Natural killer cell (primary cell): ENCODE data around the gene CKB. TPM values are rescaled to one million over a fixed set of nuclear protein-coding genes. Genes with fewer than 3 reads are reported as not detected.
A peak's percentile ranks its signal among the peaks of the same experiment; 100 is the strongest.

Source experiments
- ATAC-seq, 3 donors: fragments of 150-1000 bp in 2 of 3; fragments of 200-7000 bp in 1 of 3; cut with Tn5 transposase; 1 replicate in 1 of 3; 2 replicates in 2 of 3; pipeline ENCODE4 v1.10.0; 2021; ENCODE audit warnings: mild to moderate bottlenecking in 2 of 3, moderate library complexity in 2 of 3
- DNase-seq, 2 donors: peaks; one replicate each; pipeline versions ENCODE4 v3.0.0 to v3.0.0-alpha.2; 2013 to 2021; ENCODE audit warnings: mixed read lengths in 1 of 2
- H3K27ac ChIP-seq: one replicate; pipeline ENCODE4 v1.5.1; 2013; ENCODE audit warnings: mild to moderate bottlenecking, low read length
- H3K27me3 ChIP-seq: one replicate; pipeline ENCODE4 v1.6.1; 2013; ENCODE audit warnings: low read length; ENCODE audit not compliant: control insufficient read depth, insufficient read depth
- H3K36me3 ChIP-seq: one replicate; pipeline ENCODE4 v1.6.1; 2013; ENCODE audit warnings: low read length; ENCODE audit not compliant: control insufficient read depth, insufficient read depth
- H3K4me1 ChIP-seq: one replicate; pipeline ENCODE4 v1.6.1; 2013; ENCODE audit warnings: low read length; ENCODE audit not compliant: control insufficient read depth, insufficient read depth
- H3K4me3 ChIP-seq: one replicate; pipeline ENCODE4 v1.5.1; 2013; ENCODE audit warnings: low read length
- H3K9me3 ChIP-seq: one replicate; pipeline ENCODE4 v1.6.1; 2013; ENCODE audit warnings: low read length; ENCODE audit not compliant: control insufficient read depth, insufficient read depth
- H3K27ac Mint-ChIP-seq, 2 donors: one replicate each; pipeline ENCODE4 v1.8.0; 2022; ENCODE audit warnings: mild to moderate bottlenecking in 2 of 2, mixed read lengths in 2 of 2, moderate library complexity in 1 of 2
- H3K27me3 Mint-ChIP-seq, 2 donors: one replicate each; pipeline ENCODE4 v1.8.0; 2022; ENCODE audit warnings: low read depth in 2 of 2, mixed read lengths in 2 of 2
- H3K36me3 Mint-ChIP-seq: one replicate; pipeline ENCODE4 v1.8.0; 2022; ENCODE audit warnings: mixed read lengths
- H3K4me1 Mint-ChIP-seq, 2 donors: one replicate each; pipeline ENCODE4 v1.8.0; 2022; ENCODE audit warnings: mixed read lengths in 2 of 2
- H3K4me3 Mint-ChIP-seq: one replicate; pipeline ENCODE4 v1.8.0; 2022; ENCODE audit warnings: mild to moderate bottlenecking, moderate library complexity, mixed read lengths
- H3K9me3 Mint-ChIP-seq, 2 donors: one replicate each; pipeline ENCODE4 v1.8.0; 2022; ENCODE audit warnings: mixed read lengths in 2 of 2
- WGBS: methylation state at CpG from one replicate; pipeline ENCODE4 v1.1.7; 2013; ENCODE audit warnings: missing lambda C conversion rate; ENCODE audit not compliant: insufficient coverage; 5-methylcytosine and 5-hydroxymethylcytosine counted together
- intact Hi-C: fragments of 100-400 bp; cut with micrococcal nuclease; formaldehyde crosslinking; loops from one replicate; pipeline ENCODE4 v1.14.2; 2022
- total RNA-seq, 4 donors: library from RNA; stranded (reverse); fragments of 120-200 nt in 1 of 4; gene quantifications; one replicate each; pipeline versions ENCODE4 v1.2.3 to v1.2.4, GENCODE V29; 2013 to 2022
- TF ChIP-seq, protein P1 (sequence below): fragments of 200-600 bp; IDR thresholded peaks from one replicate; pipeline ENCODE4 v1.8.0; 2022; ENCODE audit warnings: antibody characterized with exemption

Gene CKB
- total RNA-seq, 3 donors from 2014 or later (not counting 1 experiment from before 2014, with no cell fraction given) = 4.0 to 37.4 (median 9.0) TPM

DNA sequence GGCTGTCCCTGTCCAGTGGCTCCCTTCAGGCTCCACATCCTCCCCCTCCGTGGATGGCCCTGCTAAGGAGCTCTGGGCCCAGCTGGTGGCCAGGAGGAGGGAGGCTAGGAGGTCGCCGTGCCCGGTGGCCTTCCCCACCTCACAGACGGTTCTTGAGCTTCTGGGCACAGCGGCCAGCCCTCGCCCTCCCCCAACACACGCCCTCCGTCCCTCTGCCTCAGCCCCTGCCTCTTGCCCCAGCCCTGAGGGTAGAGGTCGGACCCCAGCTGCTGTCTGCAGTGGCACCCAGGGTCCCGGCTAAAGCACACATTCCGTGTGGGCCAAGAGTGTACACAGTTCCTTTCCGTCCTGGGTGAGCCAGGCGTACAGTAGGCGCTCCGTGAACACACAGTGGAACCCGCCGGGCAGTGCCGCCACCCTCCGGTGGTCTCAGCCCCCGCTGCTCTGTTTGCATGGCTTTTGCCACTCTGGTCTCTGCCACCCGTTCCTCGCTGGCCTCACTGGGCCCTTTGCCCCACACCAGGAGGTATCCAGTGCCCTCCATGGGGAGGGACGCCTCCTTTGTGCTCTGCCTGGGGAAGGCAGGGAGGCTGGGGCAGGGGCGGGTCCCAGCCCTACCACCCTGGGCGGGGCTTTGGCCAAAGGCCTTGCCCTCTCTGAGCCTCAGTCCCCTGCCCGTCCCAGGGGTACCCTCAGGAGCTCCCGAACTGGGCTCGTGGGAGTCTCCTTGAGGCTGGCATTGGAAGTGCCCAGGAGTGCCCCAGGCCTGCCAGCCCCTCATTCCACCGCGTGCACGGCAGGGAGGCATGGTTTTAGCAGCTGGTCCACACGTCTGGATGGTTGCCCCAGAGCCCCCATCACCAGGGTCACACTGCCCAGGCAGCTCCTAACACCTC is 19.3 kb upstream of the CKB start:
- Mint-ChIP-seq H3K9me3 (no peaks in the 10 kb centered on the region), H3K27ac (no peak overlapping the region), H3K27me3 (peaks cover 0 to 2% of the 10 kb centered on the region in 2 donors), H3K36me3 (no peaks in the 10 kb centered on the region), H3K4me1 (peaks cover 0 to 5% of the 10 kb centered on the region in 2 donors), H3K4me3 (no peak overlapping the region)
- H3K27ac ChIP-seq = no peak overlapping the region
- peaks cover 7% of the 10 kb centered on the region for H3K4me1 ChIP-seq
- 86% methylated on average over 33 of the region's 33 CpGs for WGBS
- H3K4me3 ChIP-seq = no peak overlapping the region
- ATAC-seq (no peak), DNase-seq (no peak)
- TF ChIP-seq, protein P1, sequence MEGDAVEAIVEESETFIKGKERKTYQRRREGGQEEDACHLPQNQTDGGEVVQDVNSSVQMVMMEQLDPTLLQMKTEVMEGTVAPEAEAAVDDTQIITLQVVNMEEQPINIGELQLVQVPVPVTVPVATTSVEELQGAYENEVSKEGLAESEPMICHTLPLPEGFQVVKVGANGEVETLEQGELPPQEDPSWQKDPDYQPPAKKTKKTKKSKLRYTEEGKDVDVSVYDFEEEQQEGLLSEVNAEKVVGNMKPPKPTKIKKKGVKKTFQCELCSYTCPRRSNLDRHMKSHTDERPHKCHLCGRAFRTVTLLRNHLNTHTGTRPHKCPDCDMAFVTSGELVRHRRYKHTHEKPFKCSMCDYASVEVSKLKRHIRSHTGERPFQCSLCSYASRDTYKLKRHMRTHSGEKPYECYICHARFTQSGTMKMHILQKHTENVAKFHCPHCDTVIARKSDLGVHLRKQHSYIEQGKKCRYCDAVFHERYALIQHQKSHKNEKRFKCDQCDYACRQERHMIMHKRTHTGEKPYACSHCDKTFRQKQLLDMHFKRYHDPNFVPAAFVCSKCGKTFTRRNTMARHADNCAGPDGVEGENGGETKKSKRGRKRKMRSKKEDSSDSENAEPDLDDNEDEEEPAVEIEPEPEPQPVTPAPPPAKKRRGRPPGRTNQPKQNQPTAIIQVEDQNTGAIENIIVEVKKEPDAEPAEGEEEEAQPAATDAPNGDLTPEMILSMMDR = no peak
- no peaks in the 10 kb centered on the region for H3K36me3 ChIP-seq
- no peaks in the 10 kb centered on the region for H3K9me3 ChIP-seq
- intact Hi-C loops = no loop called here
- H3K27me3 ChIP-seq = no peaks in the 10 kb centered on the region

DNA sequence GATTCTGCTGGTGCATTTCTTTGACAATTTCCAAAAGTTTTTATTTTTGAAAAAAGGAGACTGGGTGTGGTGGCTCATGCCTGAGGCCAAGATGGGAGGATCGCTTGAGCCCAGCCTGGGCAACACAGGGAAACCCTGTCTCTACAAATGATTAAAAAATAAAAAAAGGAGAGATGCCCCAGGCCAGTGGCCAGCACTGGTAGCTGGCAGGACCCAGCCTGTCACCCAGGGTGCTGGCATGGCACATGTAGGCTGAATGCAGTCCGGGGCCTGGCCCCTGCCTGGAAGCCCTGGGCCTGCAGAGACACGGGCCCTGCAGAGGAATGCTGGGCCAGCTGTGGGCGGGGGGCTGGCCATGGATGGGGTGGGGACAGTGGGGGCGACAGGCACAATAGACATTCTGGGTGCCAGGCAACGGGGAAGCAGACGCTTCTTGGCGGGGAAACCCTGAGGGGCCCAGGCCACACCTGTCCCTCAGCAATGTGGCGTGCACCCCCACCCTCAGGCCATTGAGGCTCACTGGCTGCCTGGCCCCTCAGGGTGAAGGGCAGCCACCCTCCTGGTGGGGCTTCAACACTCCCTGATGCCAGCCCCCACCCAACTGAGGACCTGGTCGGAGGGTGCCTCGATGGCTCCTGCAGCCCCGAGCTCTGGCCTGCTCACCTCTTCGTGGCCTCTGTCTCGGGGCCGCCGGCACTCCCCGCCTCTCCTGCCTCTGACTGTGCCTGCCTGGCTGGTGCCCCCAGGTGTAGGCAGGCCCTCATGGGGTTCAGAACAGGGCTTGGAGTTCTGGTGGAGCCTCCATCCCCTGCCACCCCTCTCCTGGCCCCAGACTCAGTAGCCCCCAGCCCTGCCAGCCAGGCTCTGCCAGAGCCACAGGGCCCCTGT is 18.4 kb upstream of the CKB start:
- intact Hi-C loops = no loop called here
- DNase-seq = no peak
- Histone ChIP-seq H3K4me1 (no peaks in the 10 kb centered on the region), H3K4me3 (no peak overlapping the region), H3K9me3 (no peaks in the 10 kb centered on the region), H3K36me3 (no peaks in the 10 kb centered on the region), H3K27ac (no peak overlapping the region), H3K27me3 (no peaks in the 10 kb centered on the region)
- peaks cover 0 to 5% of the 10 kb centered on the region in 2 donors for H3K4me1 Mint-ChIP-seq
- peaks cover 0 to 2% of the 10 kb centered on the region in 2 donors for H3K27me3 Mint-ChIP-seq
- no peak overlapping the region for H3K27ac Mint-ChIP-seq
- H3K36me3 Mint-ChIP-seq = no peaks in the 10 kb centered on the region
- H3K4me3 Mint-ChIP-seq = no peak overlapping the region
- no peak for ATAC-seq
- WGBS = 68% methylated on average over 17 of the region's 17 CpGs
- TF ChIP-seq, protein P1 = no peak
- H3K9me3 Mint-ChIP-seq = no peaks in the 10 kb centered on the region

DNA sequence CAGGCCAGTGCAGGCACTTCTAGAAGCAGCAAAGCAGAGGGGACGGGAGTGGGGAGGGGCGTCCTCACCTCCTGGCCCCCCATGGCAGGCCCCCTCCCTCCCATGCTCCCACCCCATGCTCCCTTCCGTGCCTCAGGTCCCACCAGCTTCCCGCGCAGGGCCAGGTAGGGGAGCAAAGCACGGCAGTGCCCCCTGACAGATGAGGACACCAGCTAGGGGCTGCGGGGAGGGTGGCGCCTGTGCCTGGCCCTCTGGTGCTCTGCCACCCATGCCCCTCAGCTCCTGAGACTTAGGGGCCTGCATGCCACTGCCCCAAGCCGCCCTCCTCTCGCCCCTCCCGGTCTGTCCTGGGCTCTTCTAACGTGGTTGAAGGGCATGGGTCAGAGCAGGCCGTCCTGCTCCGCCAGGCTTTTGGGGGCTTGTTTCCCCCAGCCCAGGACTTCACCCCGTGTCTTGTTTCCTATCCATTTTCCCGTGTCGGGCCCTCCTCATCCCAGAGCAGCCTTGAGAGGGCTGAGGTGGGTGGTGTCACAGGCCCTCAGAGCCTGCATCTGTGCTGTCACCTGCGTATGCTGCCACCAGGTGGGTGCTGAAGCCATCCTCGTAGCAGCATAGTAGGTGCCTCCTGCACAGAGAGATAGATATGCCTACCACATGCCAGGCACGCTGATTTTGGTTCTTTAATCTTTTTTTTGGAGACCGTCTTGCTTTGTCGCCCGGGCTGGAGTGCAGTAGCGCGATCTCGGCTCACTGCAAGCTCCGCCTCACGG is 16.6 kb upstream of the CKB start:
- Histone ChIP-seq H3K27me3 (no peaks in the 10 kb centered on the region), H3K27ac (no peak overlapping the region), H3K4me3 (no peak overlapping the region), H3K4me1 (no peaks in the 10 kb centered on the region), H3K9me3 (no peaks in the 10 kb centered on the region), H3K36me3 (peaks cover 2% of the 10 kb centered on the region)
- DNase-seq = no peak
- Mint-ChIP-seq H3K9me3 (no peaks in the 10 kb centered on the region), H3K4me1 (peaks cover 0 to 5% of the 10 kb centered on the region in 2 donors), H3K4me3 (no peak overlapping the region), H3K27ac (peak overlapping the region in 1 of 2 donors; percentile 33), H3K36me3 (no peaks in the 10 kb centered on the region), H3K27me3 (peaks cover 0 to 2% of the 10 kb centered on the region in 2 donors)
- 70% methylated on average over 28 of the region's 28 CpGs for WGBS
- ATAC-seq = no peak
- TF ChIP-seq, protein P1 = no peak
- intact Hi-C loops = no loop called here
